DLD1 (cell line): ENCODE data around the gene ARID3A.
"Not testable (repeated sequence)": the region's sequence is repeated elsewhere in the genome, so short reads cannot be mapped to it uniquely, and the experiment has no call there.

Experiments used
- in situ Hi-C: cut with HindIII; loops from 2 replicates; pipeline ENCODE4 v1.10.0; 2017; ENCODE audit warnings: low sequenced_read_pairs

ARID3A gene, protein sequence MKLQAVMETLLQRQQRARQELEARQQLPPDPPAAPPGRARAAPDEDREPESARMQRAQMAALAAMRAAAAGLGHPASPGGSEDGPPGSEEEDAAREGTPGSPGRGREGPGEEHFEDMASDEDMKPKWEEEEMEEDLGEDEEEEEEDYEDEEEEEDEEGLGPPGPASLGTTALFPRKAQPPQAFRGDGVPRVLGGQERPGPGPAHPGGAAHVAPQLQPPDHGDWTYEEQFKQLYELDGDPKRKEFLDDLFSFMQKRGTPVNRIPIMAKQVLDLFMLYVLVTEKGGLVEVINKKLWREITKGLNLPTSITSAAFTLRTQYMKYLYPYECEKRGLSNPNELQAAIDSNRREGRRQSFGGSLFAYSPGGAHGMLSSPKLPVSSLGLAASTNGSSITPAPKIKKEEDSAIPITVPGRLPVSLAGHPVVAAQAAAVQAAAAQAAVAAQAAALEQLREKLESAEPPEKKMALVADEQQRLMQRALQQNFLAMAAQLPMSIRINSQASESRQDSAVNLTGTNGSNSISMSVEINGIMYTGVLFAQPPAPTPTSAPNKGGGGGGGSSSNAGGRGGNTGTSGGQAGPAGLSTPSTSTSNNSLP

DNA sequence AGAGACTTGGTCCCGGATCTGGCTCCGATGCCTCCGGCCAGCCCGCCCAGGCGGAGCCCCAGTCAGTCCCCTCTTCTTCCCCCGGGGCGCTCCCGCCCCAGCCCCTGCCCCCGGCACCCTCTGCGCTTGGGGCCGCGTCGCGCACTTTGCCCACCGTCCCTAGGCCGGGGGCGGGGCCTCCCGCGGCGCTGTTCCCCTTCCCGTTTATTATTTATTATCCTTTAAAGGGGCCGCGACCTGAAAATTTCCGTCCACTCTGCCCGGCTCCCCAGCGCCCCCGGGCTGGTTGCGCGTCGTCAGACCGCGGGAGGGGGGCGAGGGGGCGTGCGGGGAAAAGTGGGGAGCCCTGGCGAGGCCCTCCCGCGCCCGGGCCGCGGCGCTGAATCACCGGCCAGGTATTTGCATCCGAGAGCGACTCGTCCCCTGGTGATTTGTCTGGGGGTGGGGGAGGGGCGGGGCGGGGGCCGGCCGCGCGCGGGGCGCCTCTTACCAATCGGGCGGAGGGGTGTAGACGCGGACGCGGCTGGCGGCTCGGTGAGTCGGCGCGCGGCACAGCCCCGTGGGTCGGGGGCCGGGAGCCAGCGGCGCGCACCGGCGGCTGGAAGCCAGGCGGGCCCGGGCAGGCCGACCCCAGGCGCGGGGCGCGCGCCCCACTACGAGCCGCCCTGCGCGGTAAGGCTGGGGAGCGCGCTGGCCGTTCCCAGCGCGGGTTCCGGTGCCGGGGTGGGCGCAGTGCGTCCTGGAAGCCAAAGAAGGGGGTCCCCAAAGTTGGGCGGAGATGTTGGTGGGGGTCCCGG, at the start of gene ARID3A:
TSS of gene ARID3A (plus strand) at position 510 of the 797 bp plus-strand sequence. CDS start 3,494 bp downstream, outside the sequence.
- in situ Hi-C loops, result no loop called here

DNA sequence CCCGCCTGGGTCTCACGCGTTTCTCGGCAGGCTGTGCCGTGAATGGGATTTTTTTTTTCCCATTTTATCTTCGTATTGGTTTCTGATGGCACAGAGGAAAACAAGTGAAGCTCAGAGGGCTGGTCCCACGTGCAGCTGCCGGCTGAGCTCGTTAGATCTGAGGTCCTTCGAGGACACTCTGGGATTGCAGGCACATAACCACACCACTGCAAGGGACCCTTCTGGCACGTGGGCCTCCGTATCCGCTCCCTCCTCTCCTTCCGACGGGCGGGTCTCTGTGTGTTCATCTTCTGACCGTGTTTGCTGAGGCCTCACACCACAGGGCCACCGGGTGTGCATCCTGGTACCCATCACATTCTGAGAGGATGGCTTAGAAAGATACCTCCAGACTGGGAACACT, 49.7 kb upstream of the ARID3A start:
- in situ Hi-C loops, result no loop called here

DNA sequence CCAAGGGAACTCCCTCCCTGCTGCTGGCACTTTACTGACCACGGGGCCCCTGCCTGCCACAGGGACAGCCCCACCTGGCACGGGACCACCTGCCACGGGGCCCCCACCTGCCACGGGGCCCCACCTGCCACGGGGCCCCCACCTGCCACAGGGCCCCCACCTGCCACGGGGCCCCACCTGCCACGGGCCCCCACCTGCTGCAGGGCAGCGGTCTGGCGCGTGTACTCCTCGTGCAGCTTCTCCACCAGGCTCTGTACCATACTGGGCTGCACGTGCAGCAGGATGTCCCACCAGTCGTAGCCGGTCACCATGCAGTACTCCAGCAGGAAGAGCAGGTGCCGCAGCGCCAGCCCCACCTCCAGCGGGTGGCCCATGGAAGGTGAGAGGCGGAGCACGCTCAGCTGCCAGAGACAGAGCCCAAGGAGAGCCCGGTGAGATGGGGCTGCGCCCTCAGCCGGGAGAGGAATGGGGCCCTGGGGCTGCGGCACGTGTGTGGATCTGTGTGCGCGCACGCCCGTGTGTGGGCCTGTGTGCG, 49.0 kb upstream of the ARID3A start:
- in situ Hi-C loops, result no loop called here

DNA sequence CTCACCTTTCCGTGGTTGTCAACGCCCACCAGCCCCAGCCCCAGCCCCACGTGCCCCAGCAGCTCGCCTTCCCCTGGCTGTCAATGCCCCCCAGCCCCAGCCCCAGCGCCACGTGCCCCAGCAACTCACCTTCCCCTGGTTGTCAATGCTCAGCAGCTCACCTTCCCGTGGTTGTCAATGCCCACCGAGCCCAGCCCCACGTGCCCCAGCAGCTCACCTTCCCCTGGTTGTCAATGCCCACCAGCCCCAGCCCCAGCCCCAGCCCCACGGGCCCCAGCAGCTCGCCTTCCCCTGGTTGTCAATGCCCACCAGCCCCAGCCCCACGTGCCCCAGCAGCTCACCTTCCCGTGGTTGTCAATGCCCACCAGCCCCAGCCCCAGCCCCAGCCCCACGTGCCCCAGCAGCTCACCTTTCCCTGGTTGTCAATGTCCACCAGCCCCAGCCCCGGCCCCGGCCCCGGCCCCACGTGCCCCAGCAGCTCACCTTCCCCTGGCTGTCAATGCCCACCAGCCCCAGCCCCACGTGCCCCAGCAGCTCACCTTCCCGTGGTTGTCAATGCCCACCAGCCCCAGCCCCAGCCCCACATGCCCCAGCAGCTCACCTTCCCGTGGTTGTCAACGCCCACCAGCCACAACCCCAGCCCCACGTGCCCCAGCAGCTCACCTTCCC, 47.7 kb upstream of the ARID3A start:
- in situ Hi-C loops, result not testable (repeated sequence)

DNA sequence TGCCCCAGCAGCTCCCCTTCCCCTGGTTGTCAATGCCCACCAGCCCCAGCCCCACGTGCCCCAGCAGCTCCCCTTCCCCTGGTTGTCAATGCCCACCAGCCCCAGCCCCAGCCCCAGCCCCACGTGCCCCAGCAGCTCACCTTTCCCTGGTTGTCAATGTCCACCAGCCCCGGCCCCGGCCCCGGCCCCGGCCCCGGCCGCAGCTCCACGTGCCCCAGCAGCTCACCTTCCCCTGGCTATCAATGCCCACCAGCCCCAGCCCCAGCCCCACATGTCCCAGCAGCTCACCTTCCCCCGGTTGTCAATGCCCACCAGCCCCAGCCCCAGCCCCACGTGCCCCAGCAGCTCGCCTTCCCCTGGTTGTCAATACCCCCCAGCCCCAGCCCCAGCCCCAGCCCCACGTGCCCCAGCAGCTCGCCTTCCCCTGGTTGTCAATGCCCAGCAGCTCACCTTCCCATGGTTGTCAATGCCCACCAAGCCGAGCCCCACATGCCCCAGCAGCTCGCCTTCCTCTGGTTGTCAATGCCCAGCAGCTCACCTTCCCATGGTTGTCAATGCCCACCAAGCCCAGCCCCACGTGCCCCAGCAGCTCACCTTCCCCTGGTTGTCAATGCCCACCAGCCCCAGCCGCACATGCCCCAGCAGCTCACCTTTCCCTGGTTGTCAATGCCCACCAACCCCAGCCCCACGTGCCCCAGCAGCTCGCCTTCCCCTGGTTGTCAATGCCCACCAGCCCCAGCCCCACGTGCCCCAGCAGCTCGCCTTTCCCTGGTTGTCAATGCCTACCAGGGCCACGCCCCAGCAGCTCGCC, 46.9 kb upstream of the ARID3A start:
- in situ Hi-C loops, result not testable (repeated sequence)

DNA sequence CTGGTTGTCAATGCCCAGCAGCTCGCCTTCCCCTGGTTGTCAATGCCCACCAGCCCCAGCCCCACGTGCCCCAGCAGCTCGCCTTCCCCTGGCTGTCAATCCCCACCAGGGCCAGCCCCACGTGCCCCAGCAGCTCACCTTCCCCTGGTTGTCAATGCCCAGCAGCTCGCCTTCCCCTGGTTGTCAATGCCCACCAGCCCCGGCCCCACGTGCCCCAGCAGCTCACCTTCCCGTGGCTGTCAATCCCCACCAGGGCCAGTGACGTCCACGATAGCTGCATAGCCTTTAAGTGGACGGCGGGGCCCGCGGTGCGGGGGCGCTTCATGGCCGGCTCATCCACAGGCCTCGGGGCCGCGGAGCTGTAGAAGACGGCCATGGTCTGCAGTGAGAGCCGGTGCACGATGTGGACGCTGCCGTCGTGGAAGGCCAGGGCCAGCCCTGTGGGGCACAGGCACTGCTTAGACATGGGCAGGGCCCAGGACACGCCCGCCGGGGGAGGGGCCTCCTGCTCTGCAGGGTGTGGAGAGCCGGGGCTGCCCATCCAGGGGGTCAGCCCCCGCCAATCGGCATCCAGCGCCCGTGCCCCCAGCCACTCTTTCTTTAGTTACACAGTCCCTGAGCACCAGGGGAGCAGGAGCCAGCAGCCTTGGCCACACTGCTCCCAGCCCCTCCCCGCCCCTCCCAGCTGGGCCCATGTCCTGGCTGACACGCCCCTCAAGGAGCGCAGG, 46.0 kb upstream of the ARID3A start:
- in situ Hi-C loops, result no loop called here

DNA sequence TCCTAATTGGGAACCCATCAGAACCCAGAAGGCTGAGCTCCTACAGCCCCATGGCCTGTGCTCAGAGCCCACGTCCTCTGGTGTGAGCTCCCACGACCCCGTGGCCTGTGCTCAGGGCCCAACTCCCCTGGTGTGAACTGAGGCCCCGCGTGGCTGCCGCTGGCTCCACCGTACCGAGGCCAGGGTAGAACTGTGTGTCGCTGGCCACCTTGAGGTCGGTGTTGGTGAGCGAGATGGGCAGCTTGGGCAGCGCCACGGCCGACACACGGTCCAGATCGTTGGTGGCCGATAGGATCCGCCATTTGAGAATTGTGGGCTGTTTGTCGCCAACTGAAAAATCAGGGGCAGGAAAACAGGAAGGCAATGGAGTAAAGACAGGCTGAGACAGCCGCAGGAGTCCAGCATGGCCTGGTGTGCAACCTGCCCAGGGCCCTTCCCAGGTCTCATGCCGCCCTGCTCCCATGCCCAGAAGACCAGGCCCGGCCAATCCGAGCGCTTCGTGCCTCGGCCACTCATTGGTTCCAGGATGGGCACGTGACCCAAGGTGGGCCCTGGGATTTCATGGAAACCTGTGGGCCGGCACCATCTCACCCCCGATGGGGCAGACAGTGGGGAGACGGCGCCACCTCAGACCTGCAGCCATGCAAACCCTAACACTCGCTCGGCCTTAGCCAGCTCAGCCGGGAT, 44.3 kb upstream of the ARID3A start:
- in situ Hi-C loops, result no loop called here

DNA sequence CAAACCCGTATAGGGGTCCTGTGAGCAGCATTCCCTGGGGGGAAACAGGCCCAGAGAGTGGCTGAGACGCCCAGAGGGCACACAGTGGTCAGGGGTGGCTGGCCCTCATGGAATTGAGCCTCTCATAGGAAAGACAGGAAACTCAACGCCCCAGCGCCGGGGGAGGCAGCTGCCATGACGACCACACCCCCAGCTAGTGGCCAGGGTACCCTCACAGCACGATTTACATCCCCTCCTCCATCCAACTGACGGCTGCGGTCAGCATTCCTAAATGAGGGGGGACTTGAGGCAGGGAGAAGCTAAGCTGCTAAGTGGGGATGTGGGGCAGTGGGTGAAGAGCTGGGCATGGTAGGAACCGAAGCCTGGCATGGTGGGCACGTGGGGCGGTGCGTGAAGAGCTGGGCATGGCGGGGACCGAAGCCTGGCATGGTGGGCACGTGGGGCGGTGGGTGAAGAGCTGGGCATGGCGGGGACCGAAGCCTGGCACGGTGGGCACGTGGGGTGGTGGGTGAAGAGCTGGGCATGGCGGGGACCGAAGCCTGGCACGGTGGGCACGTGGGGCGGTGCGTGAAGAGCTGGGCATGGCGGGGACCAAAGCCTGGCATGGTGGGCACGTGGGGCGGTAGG, 42.9 kb upstream of the ARID3A start:
- in situ Hi-C loops, result no loop called here

DNA sequence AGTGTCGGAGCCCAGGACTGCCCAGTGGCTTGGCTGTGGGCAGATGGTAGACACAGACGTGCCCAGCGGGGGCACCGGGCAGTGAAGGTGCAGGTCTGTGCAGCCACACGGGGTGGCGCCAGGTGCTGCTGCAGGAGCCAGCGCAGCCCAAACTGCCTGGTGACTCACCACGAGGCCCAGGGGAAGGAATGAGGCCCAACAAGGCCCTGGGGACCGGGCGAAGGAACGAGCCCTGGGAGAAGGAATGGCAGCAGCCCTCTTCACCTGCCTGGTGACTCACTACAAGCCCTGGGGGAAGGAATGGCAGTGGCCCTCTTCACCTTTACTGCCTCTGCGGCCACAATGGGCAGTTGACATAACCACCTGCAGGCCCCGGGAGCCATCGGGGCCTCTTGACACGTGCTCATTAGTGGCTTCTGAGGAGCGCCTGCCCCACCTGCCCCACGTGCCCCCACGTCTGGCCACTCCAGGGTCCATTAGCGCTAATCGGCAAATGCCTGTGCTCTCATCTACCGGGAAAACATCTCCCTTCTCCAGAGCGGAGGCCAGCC, 42.1 kb upstream of the ARID3A start:
- in situ Hi-C loops, result no loop called here

DNA sequence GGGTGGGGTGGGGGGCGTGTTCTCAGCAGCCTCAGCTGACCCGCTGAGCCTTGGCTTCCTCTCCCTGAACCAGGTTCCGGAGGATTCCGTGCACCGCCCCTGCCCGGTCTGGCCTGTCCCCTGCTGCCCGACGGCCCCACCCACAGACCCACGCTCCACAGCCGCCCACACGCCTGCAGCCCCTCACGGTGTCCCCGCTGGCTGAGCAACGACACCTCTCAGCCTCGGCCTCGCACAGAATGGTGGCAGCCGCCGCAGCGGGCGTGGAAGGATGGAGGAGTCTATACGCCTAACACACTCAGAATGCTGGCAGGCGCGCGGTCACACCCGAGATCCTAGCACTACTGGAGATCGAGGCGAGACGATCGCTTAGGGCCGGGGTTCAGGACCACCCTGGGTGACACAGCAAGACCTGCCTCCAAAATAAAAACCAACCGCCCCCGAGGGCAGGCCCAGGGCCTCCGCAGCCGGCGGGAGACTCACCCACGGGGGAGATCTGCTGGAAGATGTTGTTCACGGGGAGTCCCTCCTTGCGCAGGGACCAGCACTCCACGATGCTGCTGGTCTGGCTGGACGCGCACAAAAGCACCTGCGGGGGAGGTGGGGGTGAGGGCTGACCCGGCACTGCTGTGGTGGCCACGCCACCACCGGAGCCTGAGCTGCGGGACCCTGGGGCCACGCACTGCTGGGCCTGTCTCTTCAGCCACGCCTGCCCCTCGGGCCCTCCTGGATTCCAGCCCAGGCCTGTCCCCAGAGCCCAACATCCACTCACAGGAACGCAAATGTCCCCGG, 41.2 kb upstream of the ARID3A start:
- in situ Hi-C loops, result no loop called here

DNA sequence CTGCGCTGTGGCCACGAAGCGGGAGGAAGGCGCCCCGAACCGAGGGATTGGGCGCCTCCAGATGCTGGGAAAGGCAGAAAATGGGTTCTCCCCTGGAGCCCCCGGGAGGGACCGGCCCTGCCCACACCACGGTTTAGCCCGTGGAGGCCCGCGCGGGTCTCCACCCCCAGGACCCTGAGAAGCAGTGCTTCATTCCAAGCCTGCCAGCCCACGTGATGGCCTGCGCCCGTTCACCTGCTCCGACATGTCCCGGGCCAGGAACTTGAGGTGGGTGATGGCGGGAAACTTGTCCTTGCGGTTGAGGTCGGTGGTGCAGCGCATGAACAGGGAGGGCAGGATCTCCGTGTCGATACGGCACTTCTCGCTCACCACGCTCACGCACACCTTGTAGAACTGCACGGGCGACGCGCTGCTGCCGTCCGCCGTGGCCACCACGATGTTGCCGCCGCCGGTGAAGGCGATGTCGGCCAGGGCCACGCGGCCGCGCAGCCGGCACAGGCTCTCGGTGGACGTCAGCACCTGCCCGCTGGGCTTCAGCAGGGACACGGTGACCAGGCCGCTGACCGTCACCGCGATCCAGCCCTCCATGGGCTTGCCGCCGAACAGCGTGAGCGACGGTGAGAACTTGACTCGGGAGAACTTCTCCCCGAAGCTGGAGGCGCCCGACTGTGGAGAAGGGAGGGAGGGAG, 40.2 kb upstream of the ARID3A start:
- in situ Hi-C loops, result no loop called here

DNA sequence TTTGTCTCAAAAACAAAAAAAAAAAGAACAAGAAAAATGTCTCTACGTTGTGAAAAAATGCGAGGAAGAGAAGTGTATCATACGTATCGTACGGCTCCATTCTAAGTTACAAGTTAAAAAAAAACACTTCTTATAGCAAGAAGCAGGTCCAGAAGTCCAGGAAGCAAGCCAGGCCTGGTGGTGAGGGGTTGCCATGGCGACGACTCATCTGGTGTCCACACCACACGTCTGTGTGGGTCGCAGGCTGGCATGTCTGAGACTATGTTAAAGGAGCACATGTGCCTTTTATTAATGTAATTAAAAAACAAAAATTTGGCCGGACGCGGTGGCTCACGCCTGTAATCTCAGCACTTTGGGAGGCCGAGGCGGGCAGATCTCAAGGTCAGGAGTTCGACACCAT, 38.8 kb upstream of the ARID3A start:
- in situ Hi-C loops, result no loop called here

DNA sequence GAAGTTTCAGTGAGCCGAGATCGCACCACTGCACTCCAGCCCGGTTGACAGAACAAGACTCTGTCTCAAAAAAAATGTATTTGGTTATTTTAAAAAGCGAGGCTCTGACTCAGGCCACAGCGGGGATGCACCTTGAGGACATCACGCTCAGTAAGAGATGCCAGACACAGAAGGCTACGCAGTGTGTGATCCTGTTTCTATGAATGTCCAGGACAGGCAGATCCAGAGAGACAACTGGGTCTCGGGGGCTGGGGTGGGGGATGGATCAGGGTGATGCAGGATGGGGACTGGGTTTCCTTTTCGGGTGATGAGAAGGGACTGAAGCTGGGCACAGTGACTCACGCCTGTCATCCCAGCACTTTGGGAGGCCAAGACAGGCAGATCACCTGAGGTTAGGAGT, 38.2 kb upstream of the ARID3A start:
- in situ Hi-C loops, result no loop called here

DNA sequence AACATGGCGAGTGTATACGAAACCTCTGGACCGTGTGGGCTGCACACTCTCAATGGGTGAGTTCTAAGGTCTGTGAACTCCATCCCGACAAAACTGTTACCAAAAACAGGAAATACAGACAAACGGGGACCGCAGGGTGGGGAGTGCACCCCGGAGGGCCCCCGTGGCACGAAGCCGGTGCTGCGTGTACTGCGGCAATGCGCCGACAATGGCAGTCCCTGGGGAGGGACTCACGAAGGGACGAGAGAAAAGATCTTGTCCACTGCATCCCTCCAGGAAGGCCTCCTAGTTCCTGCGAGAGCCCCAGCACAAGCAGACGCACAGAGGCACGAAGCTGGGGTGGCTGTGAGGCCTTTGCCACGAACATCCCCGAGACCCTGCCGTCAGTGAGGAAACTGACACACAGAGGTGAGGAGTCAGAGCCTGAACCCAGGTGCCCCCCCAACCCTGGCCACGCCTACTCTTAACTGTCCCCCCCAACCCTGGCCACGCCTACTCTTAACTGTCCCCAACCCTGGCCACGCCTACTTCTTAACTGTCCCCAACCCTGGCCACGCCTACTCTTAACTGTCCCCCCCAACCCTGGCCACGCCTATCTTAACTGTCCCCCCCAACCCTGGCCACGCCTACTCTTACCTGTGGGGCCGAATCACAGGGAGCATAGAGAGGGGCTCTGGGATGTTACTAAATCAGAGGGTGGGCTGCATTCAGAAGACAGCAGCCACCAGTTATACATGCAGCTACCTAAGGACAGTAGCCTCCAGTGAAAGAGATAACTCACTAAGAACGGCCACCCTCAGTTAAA, 37.1 kb upstream of the ARID3A start:
- in situ Hi-C loops, result no loop called here

DNA sequence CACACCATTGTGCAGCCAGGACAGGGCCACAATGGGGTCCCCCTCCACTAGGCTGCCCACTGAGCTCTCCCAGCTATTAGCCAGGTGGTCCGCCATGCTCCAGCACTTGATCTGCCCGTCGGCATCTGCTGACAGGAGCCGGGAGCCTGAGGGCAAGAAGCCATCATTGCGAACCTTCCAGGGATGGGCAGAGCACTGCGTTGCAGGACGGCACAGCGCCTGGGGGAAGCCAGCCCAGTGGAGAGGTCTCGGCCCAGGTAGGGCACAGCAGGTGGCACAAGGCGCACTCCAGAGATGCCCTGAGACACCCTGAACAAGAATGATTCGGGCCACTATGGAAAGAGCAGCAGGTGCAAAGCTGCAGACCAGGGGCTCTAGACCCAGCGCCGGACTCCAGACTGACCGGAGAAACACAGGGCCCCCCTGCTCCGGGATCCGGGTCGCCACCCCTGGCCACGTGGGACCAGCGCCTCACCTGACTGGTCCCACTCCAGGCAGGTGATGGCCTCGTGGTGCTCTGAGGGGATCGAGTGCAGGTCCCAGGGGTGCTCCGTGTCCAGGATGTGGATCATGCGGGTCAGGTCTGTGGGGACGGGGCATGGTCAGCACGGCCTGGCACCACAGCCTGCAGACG, 36.1 kb upstream of the ARID3A start:
- in situ Hi-C loops, result no loop called here
